Mucosa of rectum (tissue), 2 donors: ENCODE data around the gene TBC1D2.
"Not testable (repeated sequence)": the region's sequence is repeated elsewhere in the genome, so short reads cannot be mapped to it uniquely, and the experiment has no call there.

Source experiments
- H3K27ac ChIP-seq, 2 donors: one replicate each; pipeline ENCODE4 v1.7.0; 2013; ENCODE audit warnings: inconsistent platforms in 2 of 2, low read depth in 2 of 2, low read length in 2 of 2
- H3K27me3 ChIP-seq, 2 donors: one replicate each; pipeline ENCODE4 v1.7.0; 2013; ENCODE audit warnings: low read length in 2 of 2; ENCODE audit not compliant: control insufficient read depth in 2 of 2, insufficient read depth in 2 of 2
- H3K36me3 ChIP-seq, 2 donors: one replicate each; pipeline ENCODE4 v1.7.0; 2013; ENCODE audit warnings: low read length in 2 of 2; ENCODE audit not compliant: control insufficient read depth in 2 of 2, insufficient read depth in 2 of 2
- H3K4me1 ChIP-seq, 2 donors: one replicate each; pipeline ENCODE4 v1.7.0; 2013; ENCODE audit warnings: low read length in 2 of 2, mild to moderate bottlenecking in 1 of 2; ENCODE audit not compliant: control insufficient read depth in 2 of 2, insufficient read depth in 2 of 2
- H3K4me3 ChIP-seq, 2 donors: one replicate each; pipeline ENCODE4 v1.7.0; 2013; ENCODE audit warnings: low read length in 2 of 2
- H3K9ac ChIP-seq, 2 donors: one replicate each; pipeline ENCODE4 v1.7.0; 2013; ENCODE audit warnings: low read length in 2 of 2, low read depth in 1 of 2, mild to moderate bottlenecking in 1 of 2
- H3K9me3 ChIP-seq, 2 donors: one replicate each; pipeline ENCODE4 v1.7.0; 2013; ENCODE audit warnings: low read length in 2 of 2; ENCODE audit not compliant: control insufficient read depth in 2 of 2
- donor health status: healthy.
- donor health status: Normal muscosa, but diverticular disease.

Gene TBC1D2

GRCh38 chr9:98290411-98290810 lies 35.0 kb upstream of the TBC1D2 start:
- Histone ChIP-seq H3K9me3 (no peaks in the 10 kb centered on the region), H3K27me3 (peaks cover 0 to 1% of the 10 kb centered on the region in 2 donors), H3K4me3 (no peak overlapping the region), H3K36me3 (no peaks in the 10 kb centered on the region), H3K4me1 (peaks cover 0 to 5% of the 10 kb centered on the region in 2 donors), H3K27ac (no peak overlapping the region), H3K9ac (no peak overlapping the region)

DNA sequence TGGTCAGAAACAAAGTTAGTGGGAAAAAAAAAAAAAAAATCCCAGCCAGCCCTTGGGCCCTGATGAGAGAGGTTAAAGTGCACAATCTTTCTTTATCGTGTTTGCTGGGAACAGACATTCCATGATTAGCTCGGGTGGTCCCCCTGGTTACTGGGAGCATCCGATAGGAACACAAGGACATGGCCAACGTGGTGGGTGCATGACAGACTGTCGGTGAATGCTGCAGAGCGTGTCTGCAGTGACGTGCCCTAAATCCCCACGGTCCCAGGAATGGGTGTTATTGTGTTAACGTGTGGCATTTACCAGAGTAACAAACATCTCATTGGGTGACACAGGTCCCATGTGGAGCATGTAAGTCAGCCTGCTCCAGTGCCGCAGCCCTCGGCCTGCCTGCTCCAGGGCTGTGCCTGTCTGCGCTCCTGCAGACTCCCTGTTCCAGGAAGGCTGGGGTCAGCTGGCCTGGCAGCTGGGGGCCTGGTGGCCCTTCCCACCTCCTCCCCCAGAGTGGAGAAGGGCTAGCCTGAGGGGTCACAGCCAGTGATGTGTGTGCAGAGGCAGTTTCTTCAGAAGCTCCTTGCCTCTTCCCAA lies 34.3 kb upstream of the TBC1D2 start:
- peaks cover 1 to 4% of the 10 kb centered on the region in 2 donors for H3K27me3 ChIP-seq

DNA sequence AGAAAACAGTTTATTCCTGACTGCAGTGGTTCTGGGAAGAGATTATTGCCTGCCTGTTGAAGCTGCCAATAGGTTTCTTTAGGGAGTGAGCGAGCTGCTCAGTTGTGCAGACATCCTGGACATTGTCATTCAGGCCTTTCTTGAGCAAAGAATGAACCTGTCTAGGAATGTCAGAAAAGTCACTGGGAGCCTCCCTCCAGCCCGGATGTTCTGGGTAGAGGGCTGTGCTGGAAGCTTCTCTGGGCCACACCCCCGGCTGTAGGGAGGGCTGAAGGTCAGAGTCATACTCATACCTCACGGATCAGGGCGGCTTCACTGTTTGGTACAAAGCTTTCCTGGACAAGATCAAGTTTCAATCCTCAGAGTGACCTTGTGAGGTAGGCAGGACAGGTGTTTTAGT lies 33.4 kb upstream of the TBC1D2 start:
- Histone ChIP-seq H3K27me3 (peaks cover 1 to 4% of the 10 kb centered on the region in 2 donors), H3K4me3 (no peak overlapping the region), H3K27ac (no peak overlapping the region), H3K9me3 (no peaks in the 10 kb centered on the region), H3K9ac (no peak overlapping the region), H3K4me1 (peaks cover 0 to 5% of the 10 kb centered on the region in 2 donors), H3K36me3 (no peaks in the 10 kb centered on the region)

More for the DNA sequence above, 34.3 kb upstream of the TBC1D2 start:
- Histone ChIP-seq H3K9ac (no peak overlapping the region), H3K36me3 (no peaks in the 10 kb centered on the region), H3K4me3 (no peak overlapping the region), H3K27ac (no peak overlapping the region), H3K4me1 (peaks cover 0 to 5% of the 10 kb centered on the region in 2 donors), H3K9me3 (no peaks in the 10 kb centered on the region)

GRCh38 chr9:98287384-98287783 lies 31.9 kb upstream of the TBC1D2 start:
- Histone ChIP-seq H3K9me3 (no peaks in the 10 kb centered on the region), H3K9ac (no peak overlapping the region), H3K27me3 (peaks cover 1 to 4% of the 10 kb centered on the region in 2 donors), H3K36me3 (no peaks in the 10 kb centered on the region), H3K27ac (no peak overlapping the region), H3K4me1 (peaks cover 0 to 5% of the 10 kb centered on the region in 2 donors), H3K4me3 (no peak overlapping the region)

DNA sequence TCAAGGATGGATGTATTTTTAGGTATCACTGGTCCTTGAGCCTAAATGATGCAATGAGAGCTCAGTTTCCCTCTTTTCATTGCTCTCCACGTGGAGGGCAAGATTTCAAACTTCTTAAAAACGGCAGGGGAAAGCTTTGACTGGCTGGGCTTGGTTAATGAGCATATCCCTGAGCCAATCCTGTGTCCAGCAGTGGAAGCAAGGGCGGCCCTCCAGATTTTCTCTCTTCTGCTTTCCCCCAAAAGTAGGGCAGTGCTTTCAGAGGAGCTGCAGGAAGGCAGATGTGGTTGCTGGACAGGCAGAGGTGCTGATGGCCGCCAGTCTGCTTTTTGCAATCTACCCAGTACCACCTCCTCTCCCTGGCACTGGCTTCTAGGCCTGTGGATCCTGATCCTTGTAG lies 30.0 kb upstream of the TBC1D2 start:
- no peak overlapping the region for H3K27ac ChIP-seq

GRCh38 chr9:98284754-98285153 lies 29.3 kb upstream of the TBC1D2 start:
- peaks cover 4 to 6% of the 10 kb centered on the region in 2 donors for H3K27me3 ChIP-seq
- no peak overlapping the region for H3K27ac ChIP-seq
- H3K9ac ChIP-seq: no peak overlapping the region
- H3K4me3 ChIP-seq: no peak overlapping the region
- H3K9me3 ChIP-seq: no peaks in the 10 kb centered on the region
- no peaks in the 10 kb centered on the region for H3K36me3 ChIP-seq
- H3K4me1 ChIP-seq: peaks cover 0 to 5% of the 10 kb centered on the region in 2 donors

More for the DNA sequence above, 30.0 kb upstream of the TBC1D2 start:
- H3K4me1 ChIP-seq: peaks cover 0 to 5% of the 10 kb centered on the region in 2 donors
- no peaks in the 10 kb centered on the region for H3K9me3 ChIP-seq
- H3K27me3 ChIP-seq: peaks cover 4% of the 10 kb centered on the region in 2 donors
- no peak overlapping the region for H3K4me3 ChIP-seq
- H3K36me3 ChIP-seq: no peaks in the 10 kb centered on the region
- no peak overlapping the region for H3K9ac ChIP-seq

DNA sequence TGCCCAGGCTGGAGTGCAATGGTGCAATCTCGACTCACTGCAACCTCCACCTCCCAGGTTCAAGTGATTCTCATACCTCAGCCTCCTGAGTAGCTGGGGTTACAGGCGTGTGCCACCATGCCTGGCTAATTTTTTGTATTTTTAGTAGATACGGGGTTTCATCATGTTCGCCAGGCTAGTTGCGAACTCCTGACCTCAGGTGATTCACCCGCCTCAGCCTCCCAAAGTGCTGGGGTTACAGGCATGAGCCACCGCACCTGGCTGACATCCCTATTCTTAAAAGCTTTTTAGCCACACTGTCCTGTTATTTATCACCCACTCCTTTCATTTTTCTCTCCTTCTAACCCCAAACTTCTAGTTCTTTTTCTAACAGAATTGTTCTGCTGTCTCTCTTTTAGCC lies 27.7 kb upstream of the TBC1D2 start:
- H3K9me3 ChIP-seq, H3K4me1 ChIP-seq, H3K36me3 ChIP-seq, H3K27me3 ChIP-seq, H3K27ac ChIP-seq, H3K9ac ChIP-seq, H3K4me3 ChIP-seq: not testable (repeated sequence)

DNA sequence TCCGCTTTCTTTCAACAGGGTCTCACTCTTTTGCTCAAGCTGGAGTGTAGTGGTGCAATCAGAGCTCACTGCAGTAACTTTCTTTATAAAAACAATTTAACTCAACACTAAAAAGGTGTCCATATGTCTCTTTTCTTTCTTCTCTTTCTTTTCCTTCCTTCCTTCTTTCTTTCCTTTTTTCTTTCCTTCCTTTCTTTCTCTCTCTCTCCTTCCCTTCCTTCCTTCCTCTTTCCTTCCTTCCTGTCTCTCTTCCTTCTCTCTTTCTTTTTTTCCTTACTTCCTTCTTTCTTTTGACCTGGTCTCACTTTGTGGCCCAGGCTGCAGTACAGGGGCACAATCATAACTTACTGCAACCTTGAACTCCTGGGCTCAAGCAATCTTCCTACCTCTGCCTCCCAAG lies 25.8 kb upstream of the TBC1D2 start:
- Histone ChIP-seq H3K4me1 (no peaks in the 10 kb centered on the region), H3K27ac (no peak overlapping the region), H3K9me3 (no peaks in the 10 kb centered on the region), H3K9ac (no peak overlapping the region), H3K36me3 (no peaks in the 10 kb centered on the region), H3K27me3 (peaks cover 6 to 8% of the 10 kb centered on the region in 2 donors), H3K4me3 (no peak overlapping the region)

- Histone ChIP-seq H3K27me3 (peaks cover 5 to 10% of the 10 kb centered on the region in 2 donors), H3K4me3 (no peak overlapping the region), H3K9ac (no peak overlapping the region), H3K36me3 (no peaks in the 10 kb centered on the region), H3K9me3 (no peaks in the 10 kb centered on the region), H3K27ac (no peak overlapping the region), H3K4me1 (no peaks in the 10 kb centered on the region)
Observed at GRCh38 chr9:98280574-98280973, 25.1 kb upstream of the TBC1D2 start.

DNA sequence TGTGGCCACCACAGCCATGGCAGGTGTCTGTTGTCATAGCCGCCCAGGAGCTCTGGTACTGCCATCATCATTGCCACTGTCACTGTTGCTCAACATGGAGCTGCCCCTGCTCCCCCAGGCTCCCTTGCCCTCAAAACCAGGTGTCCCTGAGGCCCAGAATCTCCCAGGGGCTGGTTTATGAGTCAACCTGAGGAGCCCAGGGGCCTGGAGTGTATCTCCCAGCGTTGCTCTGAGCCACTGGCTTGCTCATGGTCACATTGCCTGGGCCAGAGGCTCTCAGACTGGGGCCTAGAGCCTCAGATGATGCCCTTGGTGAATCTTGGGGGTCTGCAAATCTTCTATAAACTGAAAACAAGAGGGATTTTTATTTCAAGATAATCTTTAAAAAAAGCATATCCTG lies 24.7 kb upstream of the TBC1D2 start:
- Histone ChIP-seq H3K36me3 (no peaks in the 10 kb centered on the region), H3K4me1 (no peaks in the 10 kb centered on the region), H3K9ac (no peak overlapping the region), H3K27ac (no peak overlapping the region), H3K9me3 (no peaks in the 10 kb centered on the region), H3K27me3 (peaks cover 5 to 10% of the 10 kb centered on the region in 2 donors), H3K4me3 (no peak overlapping the region)
